Measurements from ENCODE around the gene SLC6A18. TPM values are rescaled to one million over a fixed set of nuclear protein-coding genes. Genes with fewer than 3 reads are reported as not detected.

SLC6A18 gene
- total RNA-seq, 1 experiment from 2014 or later = not detected

DNA sequence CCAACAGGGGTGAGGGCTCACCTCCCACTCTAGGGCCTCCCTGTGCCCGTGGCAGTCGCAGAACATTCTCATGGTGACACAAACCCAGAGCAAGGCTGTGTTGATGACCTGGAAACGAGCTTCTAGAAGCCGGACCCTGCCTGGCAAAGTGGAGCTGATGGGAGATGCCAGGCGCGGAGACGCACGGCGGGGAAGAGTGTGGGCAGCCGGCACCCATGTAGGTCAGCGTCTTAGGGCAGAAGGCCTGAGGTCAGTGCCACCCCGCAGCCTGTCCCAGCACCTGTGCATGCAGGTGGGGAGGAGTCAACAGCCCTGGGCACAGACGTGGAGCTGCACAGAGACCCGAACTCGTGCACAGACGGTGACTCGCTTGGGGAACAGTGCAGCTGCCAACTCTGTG is 5.4 kb downstream of the SLC6A18 start:
- no peaks in the 10 kb centered on the region for H3K4me1 ChIP-seq (replicated peaks)
- H3K27ac ChIP-seq = no peak overlapping the region
- no peak overlapping the region for H3K4me3 ChIP-seq
- DNase-seq (ENCODE audit: low read depth in 1 of 2, low spot score in 2 of 2) = no peak
- H3K27me3 ChIP-seq (replicated peaks) = peaks cover 49% of the 10 kb centered on the region
- no peaks in the 10 kb centered on the region for H3K36me3 ChIP-seq
- peaks cover 18% of the 10 kb centered on the region for H3K9me3 ChIP-seq (replicated peaks)

- Histone ChIP-seq H3K4me1 (replicated peaks) (no peaks in the 10 kb centered on the region), H3K4me3 (no peak overlapping the region), H3K9me3 (replicated peaks) (peaks cover 25% of the 10 kb centered on the region), H3K27me3 (replicated peaks) (peaks cover 41% of the 10 kb centered on the region), H3K36me3 (no peaks in the 10 kb centered on the region), H3K27ac (no peak overlapping the region)
- no peak for DNase-seq (ENCODE audit: low read depth in 1 of 2, low spot score in 2 of 2)
Observed at GRCh38 chr5:1231354-1231905, 6.2 kb downstream of the SLC6A18 start.

GRCh38 chr5:1232780-1233179 is 7.6 kb downstream of the SLC6A18 start:
- Histone ChIP-seq H3K27ac (no peak overlapping the region), H3K4me1 (replicated peaks) (no peaks in the 10 kb centered on the region), H3K9me3 (replicated peaks) (peaks cover 29% of the 10 kb centered on the region), H3K27me3 (replicated peaks) (peaks cover 34% of the 10 kb centered on the region), H3K36me3 (no peaks in the 10 kb centered on the region), H3K4me3 (no peak overlapping the region)
- no peak for DNase-seq (ENCODE audit: low read depth in 1 of 2, low spot score in 2 of 2)

GRCh38 chr5:1235379-1235778 is 10.2 kb downstream of the SLC6A18 start:
- Histone ChIP-seq H3K36me3 (no peaks in the 10 kb centered on the region), H3K4me1 (replicated peaks) (no peaks in the 10 kb centered on the region), H3K4me3 (no peak overlapping the region), H3K27ac (no peak overlapping the region), H3K9me3 (replicated peaks) (peaks cover 29% of the 10 kb centered on the region), H3K27me3 (replicated peaks) (peaks cover 32% of the 10 kb centered on the region)
- DNase-seq (ENCODE audit: low read depth in 1 of 2, low spot score in 2 of 2) = no peak

DNA sequence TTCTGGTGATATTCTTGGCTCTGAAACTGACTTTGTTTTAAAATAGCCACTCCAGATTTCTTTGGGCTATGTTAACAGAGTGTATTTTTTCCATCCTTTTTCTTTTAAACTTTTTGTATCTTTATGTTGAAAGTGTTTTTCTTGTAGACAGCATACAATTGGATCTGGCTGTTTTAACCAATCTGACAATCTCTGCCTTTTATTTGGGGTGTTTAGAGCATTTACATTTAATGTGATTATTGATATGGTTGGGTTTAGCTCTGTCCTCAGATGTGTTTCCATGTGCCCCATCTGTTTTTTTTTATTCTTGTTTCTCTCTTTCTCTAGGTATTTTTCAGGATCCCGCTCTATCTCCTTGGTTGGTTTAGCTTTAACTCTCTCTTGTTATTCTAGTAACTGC is 10.7 kb downstream of the SLC6A18 start:
- H3K27ac ChIP-seq = no peak overlapping the region
- no peaks in the 10 kb centered on the region for H3K4me1 ChIP-seq (replicated peaks)
- H3K27me3 ChIP-seq (replicated peaks) = peaks cover 32% of the 10 kb centered on the region
- peaks cover 29% of the 10 kb centered on the region for H3K9me3 ChIP-seq (replicated peaks)
- no peaks in the 10 kb centered on the region for H3K36me3 ChIP-seq
- no peak overlapping the region for H3K4me3 ChIP-seq
- DNase-seq (ENCODE audit: low read depth in 1 of 2, low spot score in 2 of 2) = no peak

DNA sequence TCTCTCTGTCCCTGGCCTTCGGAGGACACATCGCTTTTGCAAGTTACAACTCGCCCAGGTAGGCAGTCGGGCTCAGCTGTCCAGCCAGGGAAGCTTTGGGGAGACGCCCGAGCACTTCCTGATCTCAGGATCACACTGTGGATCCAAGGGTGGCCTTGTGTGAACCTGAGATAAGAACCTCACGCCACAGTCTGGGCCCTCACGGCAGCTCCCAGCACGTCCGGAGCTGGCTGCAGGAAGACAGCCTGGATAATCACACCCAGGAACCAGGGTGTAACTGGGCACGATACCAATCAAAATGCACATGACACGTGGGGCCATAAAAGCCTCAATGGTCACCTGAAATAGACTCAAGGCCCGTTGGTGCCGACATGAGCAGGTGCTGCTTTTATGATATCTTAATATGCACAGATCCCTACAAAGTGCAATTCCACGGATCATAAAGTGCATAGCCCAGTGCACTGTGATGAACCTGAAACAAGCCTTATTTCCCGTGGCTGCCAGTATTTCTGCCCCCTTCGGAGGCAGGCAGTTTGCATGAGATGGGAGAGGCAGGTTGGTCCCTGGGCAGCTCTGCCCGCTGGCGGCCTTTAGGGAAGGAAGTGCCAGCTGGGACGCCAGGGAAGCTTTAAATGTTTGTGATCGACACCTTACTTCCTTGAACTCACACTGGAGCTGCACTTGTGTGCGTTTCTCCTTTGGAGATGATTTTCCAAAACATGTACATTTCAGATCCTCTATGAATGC is 14.5 kb downstream of the SLC6A18 start:
- Histone ChIP-seq H3K27ac (no peak overlapping the region), H3K36me3 (no peaks in the 10 kb centered on the region), H3K27me3 (replicated peaks) (peaks cover 52% of the 10 kb centered on the region), H3K4me3 (no peak overlapping the region), H3K4me1 (replicated peaks) (no peaks in the 10 kb centered on the region), H3K9me3 (replicated peaks) (peaks cover 20% of the 10 kb centered on the region)
- no peak for DNase-seq (ENCODE audit: low read depth in 1 of 2, low spot score in 2 of 2)

GRCh38 chr5:1240496-1241260 is 15.5 kb downstream of the SLC6A18 start:
- H3K27me3 ChIP-seq (replicated peaks) = peaks cover 62% of the 10 kb centered on the region
- H3K9me3 ChIP-seq (replicated peaks) = peaks cover 10% of the 10 kb centered on the region
- no peaks in the 10 kb centered on the region for H3K4me1 ChIP-seq (replicated peaks)
- no peak for DNase-seq (ENCODE audit: low read depth in 1 of 2, low spot score in 2 of 2)
- no peak overlapping the region for H3K27ac ChIP-seq
- no peaks in the 10 kb centered on the region for H3K36me3 ChIP-seq
- H3K4me3 ChIP-seq = no peak overlapping the region

DNA sequence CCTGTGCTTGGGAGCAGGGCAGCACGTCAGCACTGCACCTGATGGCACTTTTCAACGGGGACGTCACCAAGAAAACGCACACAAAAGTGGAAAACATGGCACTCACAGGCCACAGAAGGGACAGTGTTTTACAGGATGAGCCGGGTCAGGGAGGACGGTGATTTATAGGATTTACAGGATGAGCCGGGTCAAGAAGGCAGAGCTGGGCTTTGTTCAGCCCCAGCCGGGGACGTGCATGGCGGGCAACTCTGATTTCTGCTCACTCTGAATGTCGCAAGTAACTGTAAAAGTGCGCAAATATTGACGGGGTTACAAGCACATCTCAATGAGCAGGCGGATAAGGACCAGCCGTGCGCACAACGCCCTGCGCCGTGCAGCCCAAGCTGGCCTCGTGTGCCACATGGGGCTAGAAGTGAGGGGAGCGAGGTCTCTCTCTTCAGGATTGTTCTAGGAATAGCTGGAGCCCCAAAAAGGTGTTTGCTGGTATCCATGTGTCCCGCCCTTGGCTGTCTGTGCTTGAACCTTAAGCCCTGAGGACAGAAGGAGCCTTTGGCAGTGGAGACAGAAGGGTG is 16.4 kb downstream of the SLC6A18 start:
- Histone ChIP-seq H3K4me3 (no peak overlapping the region), H3K9me3 (replicated peaks) (peaks cover 6% of the 10 kb centered on the region), H3K4me1 (replicated peaks) (no peaks in the 10 kb centered on the region), H3K36me3 (no peaks in the 10 kb centered on the region), H3K27me3 (replicated peaks) (peaks cover 71% of the 10 kb centered on the region), H3K27ac (no peak overlapping the region)
- DNase-seq (ENCODE audit: low read depth in 1 of 2, low spot score in 2 of 2) = no peak

GRCh38 chr5:1242733-1243486 is 17.7 kb downstream of the SLC6A18 start:
- H3K27ac ChIP-seq = no peak overlapping the region
- H3K4me3 ChIP-seq = no peak overlapping the region
- H3K9me3 ChIP-seq (replicated peaks) = 0 out of 2 replicates have a peak, but pooled peaks cover 3% of the 10 kb centered on the region
- peaks cover 82% of the 10 kb centered on the region for H3K27me3 ChIP-seq (replicated peaks)
- H3K36me3 ChIP-seq = no peaks in the 10 kb centered on the region
- no peak for DNase-seq (ENCODE audit: low read depth in 1 of 2, low spot score in 2 of 2)
- H3K4me1 ChIP-seq (replicated peaks) = no peaks in the 10 kb centered on the region

GRCh38 chr5:1243487-1244130 is 18.4 kb downstream of the SLC6A18 start:
- no peaks in the 10 kb centered on the region for H3K36me3 ChIP-seq
- peaks cover 82% of the 10 kb centered on the region for H3K27me3 ChIP-seq (replicated peaks)
- H3K9me3 ChIP-seq (replicated peaks) = 0 out of 2 replicates have a peak, but pooled peaks cover 3% of the 10 kb centered on the region
- no peaks in the 10 kb centered on the region for H3K4me1 ChIP-seq (replicated peaks)
- no peak for DNase-seq (ENCODE audit: low read depth in 1 of 2, low spot score in 2 of 2)
- H3K27ac ChIP-seq = no peak overlapping the region
- H3K4me3 ChIP-seq = no peak overlapping the region

DNA sequence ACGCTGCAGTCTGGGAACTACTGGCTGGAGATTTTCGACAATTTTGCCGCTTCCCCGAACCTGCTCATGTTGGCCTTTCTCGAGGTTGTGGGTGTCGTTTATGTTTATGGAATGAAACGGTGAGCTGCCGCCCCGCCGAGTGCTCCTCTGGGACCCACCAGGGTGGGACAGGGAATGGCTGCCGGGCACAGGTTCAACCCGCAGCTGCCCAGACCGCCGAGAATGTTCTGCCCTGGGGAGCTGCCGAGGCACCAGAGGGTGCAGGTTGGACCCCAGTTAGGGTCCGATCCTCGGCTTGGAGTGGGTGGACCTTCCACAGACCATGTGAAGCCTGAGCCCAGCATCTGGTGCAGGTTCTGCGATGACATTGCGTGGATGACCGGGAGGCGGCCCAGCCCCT is 19.1 kb downstream of the SLC6A18 start:
- no peak overlapping the region for H3K4me3 ChIP-seq
- 0 out of 2 replicates have a peak, but pooled peaks cover 3% of the 10 kb centered on the region for H3K9me3 ChIP-seq (replicated peaks)
- no peak overlapping the region for H3K27ac ChIP-seq
- H3K4me1 ChIP-seq (replicated peaks) = no peaks in the 10 kb centered on the region
- no peak for DNase-seq (ENCODE audit: low read depth in 1 of 2, low spot score in 2 of 2)
- H3K27me3 ChIP-seq (replicated peaks) = peaks cover 82% of the 10 kb centered on the region
- H3K36me3 ChIP-seq = no peaks in the 10 kb centered on the region

DNA sequence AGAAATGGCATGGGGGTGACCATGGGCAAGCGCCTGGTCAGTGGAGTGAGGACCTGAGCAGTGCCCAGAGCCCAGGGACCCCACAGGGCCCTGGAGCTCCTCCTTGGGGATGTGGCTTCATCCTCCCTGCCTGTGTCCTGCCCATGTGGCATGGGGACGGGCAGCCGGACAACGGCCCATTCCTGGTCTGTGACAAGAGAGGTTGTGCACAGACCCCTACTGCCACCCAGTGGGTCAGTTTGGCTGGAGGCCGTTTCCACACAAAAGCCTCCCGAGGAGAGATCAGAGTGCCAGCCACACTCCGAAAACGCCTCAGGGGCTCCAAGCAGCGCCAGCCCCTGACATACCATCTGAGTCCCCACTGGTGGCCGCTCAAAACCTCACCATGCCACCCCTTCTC is 19.8 kb downstream of the SLC6A18 start:
- H3K9me3 ChIP-seq (replicated peaks) = 0 out of 2 replicates have a peak, but pooled peaks cover 3% of the 10 kb centered on the region
- H3K4me3 ChIP-seq = no peak overlapping the region
- H3K36me3 ChIP-seq = no peaks in the 10 kb centered on the region
- H3K27me3 ChIP-seq (replicated peaks) = peaks cover 79% of the 10 kb centered on the region
- H3K4me1 ChIP-seq (replicated peaks) = no peaks in the 10 kb centered on the region
- H3K27ac ChIP-seq = no peak overlapping the region
- no peak for DNase-seq (ENCODE audit: low read depth in 1 of 2, low spot score in 2 of 2)
